ENCODE results near the gene CSTB. TPM values are rescaled to one million over a fixed set of nuclear protein-coding genes. Genes with fewer than 3 reads are reported as not detected.

The CSTB gene
- total RNA-seq, 1 donor from 2014 or later, result 7.1 TPM

DNA sequence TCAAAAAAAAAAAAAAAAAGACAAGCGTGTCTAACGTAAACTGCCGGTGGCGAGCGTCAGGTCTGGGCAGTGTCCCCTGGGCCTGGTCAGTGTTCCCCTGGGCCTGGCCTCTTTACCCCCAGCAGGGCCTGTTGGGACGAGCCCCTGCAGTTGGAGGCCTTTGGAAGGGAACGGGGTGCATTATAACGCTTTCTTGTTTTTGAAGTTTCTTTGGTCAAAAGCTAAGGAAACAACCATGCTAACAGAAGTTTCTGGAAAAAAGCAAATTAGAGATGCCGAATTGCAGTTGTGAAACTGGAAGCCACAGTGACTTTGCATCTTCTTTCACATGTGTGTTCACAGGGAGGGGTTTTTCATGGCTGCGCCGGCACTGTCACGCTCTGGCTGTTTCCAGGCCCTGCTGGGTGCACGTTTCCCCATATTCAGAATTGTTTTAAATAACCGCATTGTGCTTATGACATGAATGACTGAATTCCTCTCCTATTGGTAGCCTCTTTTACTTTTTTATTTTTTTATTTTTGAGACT is 29.2 kb upstream of the CSTB start:
- H3K27me3 Mint-ChIP-seq (ENCODE audit: insufficient read depth, low read depth), result peaks cover 10% of the 10 kb centered on the region
- H3K27ac Mint-ChIP-seq, result no peak overlapping the region
- no peak for DNase-seq (ENCODE audit: low spot score)
- no peaks in the 10 kb centered on the region for H3K9me3 ChIP-seq (ENCODE audit: low read depth)
- H3K4me1 ChIP-seq, result no peaks in the 10 kb centered on the region
- no peak overlapping the region for H2AFZ ChIP-seq (replicated peaks)
- H3K4me3 Mint-ChIP-seq, result no peak overlapping the region
- H3K36me3 ChIP-seq, result no peaks in the 10 kb centered on the region
- H3K27me3 ChIP-seq, result no peaks in the 10 kb centered on the region
- no peak overlapping the region for H3K4me3 ChIP-seq
- no peaks in the 10 kb centered on the region for H3F3A ChIP-seq (ENCODE audit: low read depth)
- no peaks in the 10 kb centered on the region for H4K20me1 ChIP-seq (ENCODE audit: low read depth)
- H3K79me2 ChIP-seq (ENCODE audit: low read depth), result no peaks in the 10 kb centered on the region
- no peaks in the 10 kb centered on the region for H3K4me1 Mint-ChIP-seq
- H3K4me2 ChIP-seq, result no peak overlapping the region
- no peaks in the 10 kb centered on the region for H3K9me3 Mint-ChIP-seq
- H3K27ac ChIP-seq, result no peak overlapping the region
- H3K9ac ChIP-seq, result no peak overlapping the region
- peaks cover 9% of the 10 kb centered on the region for H3K36me3 Mint-ChIP-seq
- TF ChIP-seq, protein P1, sequence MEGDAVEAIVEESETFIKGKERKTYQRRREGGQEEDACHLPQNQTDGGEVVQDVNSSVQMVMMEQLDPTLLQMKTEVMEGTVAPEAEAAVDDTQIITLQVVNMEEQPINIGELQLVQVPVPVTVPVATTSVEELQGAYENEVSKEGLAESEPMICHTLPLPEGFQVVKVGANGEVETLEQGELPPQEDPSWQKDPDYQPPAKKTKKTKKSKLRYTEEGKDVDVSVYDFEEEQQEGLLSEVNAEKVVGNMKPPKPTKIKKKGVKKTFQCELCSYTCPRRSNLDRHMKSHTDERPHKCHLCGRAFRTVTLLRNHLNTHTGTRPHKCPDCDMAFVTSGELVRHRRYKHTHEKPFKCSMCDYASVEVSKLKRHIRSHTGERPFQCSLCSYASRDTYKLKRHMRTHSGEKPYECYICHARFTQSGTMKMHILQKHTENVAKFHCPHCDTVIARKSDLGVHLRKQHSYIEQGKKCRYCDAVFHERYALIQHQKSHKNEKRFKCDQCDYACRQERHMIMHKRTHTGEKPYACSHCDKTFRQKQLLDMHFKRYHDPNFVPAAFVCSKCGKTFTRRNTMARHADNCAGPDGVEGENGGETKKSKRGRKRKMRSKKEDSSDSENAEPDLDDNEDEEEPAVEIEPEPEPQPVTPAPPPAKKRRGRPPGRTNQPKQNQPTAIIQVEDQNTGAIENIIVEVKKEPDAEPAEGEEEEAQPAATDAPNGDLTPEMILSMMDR (IDR thresholded peaks at IDR 0.05), result no peak
- no peak for TF ChIP-seq EZH2 (IDR thresholded peaks at IDR 0.05)
- TF ChIP-seq EZH2phosphoT487 (IDR thresholded peaks at IDR 0.05), result no peak

DNA sequence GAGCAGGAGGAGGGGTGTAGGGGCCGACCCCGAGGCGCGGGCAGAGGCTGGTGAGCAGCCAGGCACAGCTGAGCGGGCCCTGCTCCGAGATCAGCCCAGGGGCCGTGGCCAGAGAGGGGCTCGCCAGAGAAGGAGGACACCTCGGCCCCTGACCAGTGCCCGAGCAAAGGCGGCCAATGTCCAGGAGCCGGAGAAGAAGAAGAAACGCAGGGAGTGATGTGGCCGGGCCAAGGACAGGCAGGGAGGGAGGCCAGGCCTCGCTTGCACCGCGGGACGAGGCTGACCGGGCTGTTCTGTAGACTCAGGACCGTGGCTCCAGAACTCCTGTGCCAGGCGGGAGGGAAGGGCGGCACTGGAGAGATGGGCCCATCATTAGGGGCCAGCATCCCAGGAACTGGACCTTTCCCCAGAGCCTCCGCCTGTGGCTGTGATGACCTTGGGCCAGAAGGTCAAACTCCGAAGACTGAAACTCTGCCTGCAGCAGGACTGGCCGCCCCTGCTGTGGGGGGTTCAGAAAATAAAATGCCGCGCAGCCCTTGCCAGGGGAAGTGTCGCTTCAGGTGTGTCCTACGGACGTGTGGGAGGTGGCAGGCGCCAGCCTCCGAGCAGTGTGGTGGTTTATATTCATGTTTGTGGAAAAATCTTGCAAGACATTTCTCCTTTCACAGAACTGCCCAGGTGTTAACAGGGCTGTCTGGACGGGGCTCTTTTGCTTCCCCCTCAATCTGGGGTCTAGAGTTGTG is 27.6 kb upstream of the CSTB start:
- Mint-ChIP-seq H3K27ac (no peak overlapping the region), H3K4me1 (no peaks in the 10 kb centered on the region), H3K36me3 (peaks cover 16% of the 10 kb centered on the region), H3K27me3 (ENCODE audit: insufficient read depth, low read depth) (peaks cover 2% of the 10 kb centered on the region), H3K9me3 (no peaks in the 10 kb centered on the region), H3K4me3 (no peak overlapping the region)
- no peaks in the 10 kb centered on the region for H3F3A ChIP-seq (ENCODE audit: low read depth)
- no peaks in the 10 kb centered on the region for H3K36me3 ChIP-seq
- DNase-seq (ENCODE audit: low spot score), result no peak
- no peaks in the 10 kb centered on the region for H3K79me2 ChIP-seq (ENCODE audit: low read depth)
- no peak overlapping the region for H3K4me3 ChIP-seq
- H3K27me3 ChIP-seq, result no peaks in the 10 kb centered on the region
- H3K4me1 ChIP-seq, result no peaks in the 10 kb centered on the region
- H3K4me2 ChIP-seq, result no peak overlapping the region
- no peak overlapping the region for H2AFZ ChIP-seq (replicated peaks)
- no peaks in the 10 kb centered on the region for H4K20me1 ChIP-seq (ENCODE audit: low read depth)
- H3K9me3 ChIP-seq (ENCODE audit: low read depth), result no peaks in the 10 kb centered on the region
- H3K9ac ChIP-seq, result no peak overlapping the region
- TF ChIP-seq, protein P1 (IDR thresholded peaks at IDR 0.05), result no peak
- no peak overlapping the region for H3K27ac ChIP-seq

DNA sequence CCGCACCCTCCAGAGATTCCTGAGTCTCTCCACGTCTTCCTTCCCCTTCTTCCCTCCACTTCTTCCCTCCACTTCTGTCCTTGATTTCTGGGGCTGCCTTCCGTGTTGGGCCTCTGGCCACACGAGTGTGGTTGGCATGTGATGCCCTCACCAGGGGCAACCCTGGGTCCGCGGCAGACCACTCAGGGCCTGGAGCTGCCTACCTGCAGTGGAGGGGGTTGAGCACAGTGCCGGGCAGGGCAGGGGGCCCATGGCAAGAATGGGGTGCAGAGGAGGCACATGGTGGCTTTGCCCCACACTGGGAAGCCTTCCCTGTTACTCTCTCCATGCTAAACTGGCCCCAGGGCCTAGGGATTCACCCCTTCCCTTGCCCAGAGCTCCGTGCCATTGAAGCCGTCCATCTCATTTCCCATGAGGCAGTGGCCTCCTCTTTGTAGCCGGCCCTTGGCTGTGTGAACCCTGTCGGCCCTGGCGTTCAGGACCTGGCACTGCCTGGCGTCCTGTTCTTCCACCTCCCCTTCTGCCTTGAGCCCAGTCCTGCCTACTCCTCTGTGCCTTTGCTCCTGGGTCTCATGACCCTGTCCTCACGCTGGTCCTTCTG is 26.7 kb upstream of the CSTB start:
- no peak for DNase-seq (ENCODE audit: low spot score)
- H3K4me3 Mint-ChIP-seq, result no peak overlapping the region
- H3K27ac Mint-ChIP-seq, result no peak overlapping the region

More for the DNA sequence above, 26.7 kb upstream of the CSTB start:
- H3K4me2 ChIP-seq, result no peak overlapping the region
- no peak overlapping the region for H3K27ac ChIP-seq
- H3K4me3 ChIP-seq, result no peak overlapping the region
- Mint-ChIP-seq H3K27me3 (ENCODE audit: insufficient read depth, low read depth) (peaks cover 2% of the 10 kb centered on the region), H3K4me1 (no peaks in the 10 kb centered on the region), H3K9me3 (no peaks in the 10 kb centered on the region), H3K36me3 (peaks cover 20% of the 10 kb centered on the region)
- TF ChIP-seq, protein P1 (IDR thresholded peaks at IDR 0.05), result no peak
- no peak for TF ChIP-seq EZH2 (IDR thresholded peaks at IDR 0.05)
- TF ChIP-seq EZH2phosphoT487 (IDR thresholded peaks at IDR 0.05), result no peak
- H3K4me1 ChIP-seq, result no peaks in the 10 kb centered on the region
- H3K36me3 ChIP-seq, result no peaks in the 10 kb centered on the region
- no peak overlapping the region for H3K9ac ChIP-seq
- no peaks in the 10 kb centered on the region for H3F3A ChIP-seq (ENCODE audit: low read depth)
- H3K9me3 ChIP-seq (ENCODE audit: low read depth), result no peaks in the 10 kb centered on the region
- no peaks in the 10 kb centered on the region for H4K20me1 ChIP-seq (ENCODE audit: low read depth)
- H3K79me2 ChIP-seq (ENCODE audit: low read depth), result no peaks in the 10 kb centered on the region
- no peak overlapping the region for H2AFZ ChIP-seq (replicated peaks)
- no peaks in the 10 kb centered on the region for H3K27me3 ChIP-seq
